ENCODE results near the gene CGAS.

GRCh38 chr6:73391675-73392074, 60.4 kb downstream of the CGAS start:
- TF ChIP-seq CTCF (IDR thresholded peaks at IDR 0.05) (no peak), POLR2A (IDR thresholded peaks at IDR 0.05) (no peak), POLR2AphosphoS5 (IDR thresholded peaks at IDR 0.05) (no peak), EP300 (IDR thresholded peaks at IDR 0.05) (no peak)

Data from gastroesophageal sphincter (tissue), 3 donors.